Upper lobe of left lung (tissue), 4 donors: ENCODE data around the gene NR1H2.
A peak's percentile ranks its signal among the peaks of the same experiment; 100 is the strongest.

Source experiments
- EP300 ChIP-seq, 4 donors: sonication (generic); formaldehyde crosslinking; IDR thresholded peaks; one replicate each; pipeline ENCODE4 v1.5.1; 2017; ENCODE audit warnings: antibody characterized with exemption in 4 of 4, control low read depth in 2 of 4
- POLR2A ChIP-seq, 4 donors: fragments of 450-650 bp; IDR thresholded peaks; one replicate each; pipeline ENCODE4 v1.5.1; 2016 to 2017; ENCODE audit warnings: antibody characterized with exemption in 4 of 4, mild to moderate bottlenecking in 2 of 4
- TF ChIP-seq, protein P1 (sequence below), 6 experiments: fragments of 450-650 bp in 4 of 6; fragments of 200-600 bp in 2 of 6; sonication (generic) in 2 of 6; IDR thresholded peaks; one replicate each; pipeline ENCODE4 v1.5.1; 2016 to 2019; ENCODE audit warnings: antibody characterized with exemption in 6 of 6

DNA sequence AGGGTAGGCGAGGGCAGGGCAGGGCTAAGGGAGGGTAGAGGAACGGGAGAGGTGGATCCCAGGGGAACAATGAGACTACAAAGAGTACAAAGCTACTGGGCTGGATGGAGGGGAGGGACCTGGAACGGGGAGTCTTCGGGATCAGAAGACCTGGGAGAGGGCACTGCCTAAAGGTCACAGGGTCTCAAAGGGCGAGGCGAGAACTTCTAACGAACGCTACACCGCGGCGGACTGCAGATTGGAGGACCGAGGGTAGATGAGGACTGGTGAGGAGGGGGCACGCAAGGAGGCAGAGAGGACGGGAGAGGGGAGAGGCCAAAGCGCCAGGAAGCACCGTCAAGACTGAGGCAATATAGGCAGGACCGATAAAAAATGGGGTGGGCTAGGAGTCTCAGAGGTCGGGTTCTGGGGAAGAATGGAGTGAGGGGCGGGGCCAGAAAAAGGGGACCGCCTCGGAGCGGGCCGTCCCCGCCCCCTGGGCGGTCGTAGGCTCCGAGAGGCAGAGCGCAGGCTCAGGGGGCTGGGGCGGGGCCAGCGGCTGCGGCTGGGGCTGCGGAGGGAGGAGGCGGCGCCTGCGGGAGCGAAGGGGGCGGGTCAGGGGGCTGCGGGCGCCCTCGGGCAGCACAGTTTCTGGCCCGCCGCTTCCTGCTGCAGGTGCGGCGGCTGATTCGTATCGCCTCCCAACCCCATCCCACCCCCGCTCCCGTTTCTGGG lies 45.7 kb upstream of the NR1H2 start:
- TF ChIP-seq, protein P1, sequence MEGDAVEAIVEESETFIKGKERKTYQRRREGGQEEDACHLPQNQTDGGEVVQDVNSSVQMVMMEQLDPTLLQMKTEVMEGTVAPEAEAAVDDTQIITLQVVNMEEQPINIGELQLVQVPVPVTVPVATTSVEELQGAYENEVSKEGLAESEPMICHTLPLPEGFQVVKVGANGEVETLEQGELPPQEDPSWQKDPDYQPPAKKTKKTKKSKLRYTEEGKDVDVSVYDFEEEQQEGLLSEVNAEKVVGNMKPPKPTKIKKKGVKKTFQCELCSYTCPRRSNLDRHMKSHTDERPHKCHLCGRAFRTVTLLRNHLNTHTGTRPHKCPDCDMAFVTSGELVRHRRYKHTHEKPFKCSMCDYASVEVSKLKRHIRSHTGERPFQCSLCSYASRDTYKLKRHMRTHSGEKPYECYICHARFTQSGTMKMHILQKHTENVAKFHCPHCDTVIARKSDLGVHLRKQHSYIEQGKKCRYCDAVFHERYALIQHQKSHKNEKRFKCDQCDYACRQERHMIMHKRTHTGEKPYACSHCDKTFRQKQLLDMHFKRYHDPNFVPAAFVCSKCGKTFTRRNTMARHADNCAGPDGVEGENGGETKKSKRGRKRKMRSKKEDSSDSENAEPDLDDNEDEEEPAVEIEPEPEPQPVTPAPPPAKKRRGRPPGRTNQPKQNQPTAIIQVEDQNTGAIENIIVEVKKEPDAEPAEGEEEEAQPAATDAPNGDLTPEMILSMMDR (IDR thresholded peaks at IDR 0.05), result no peak
- TF ChIP-seq EP300 (IDR thresholded peaks at IDR 0.05) (no peak), POLR2A (IDR thresholded peaks at IDR 0.05) (peak in 1 of 4 donors; percentile 38)
